K562 treated with DMSO at 1 percent for 12 hours (cell line): Measurements from ENCODE around the gene CCL23. TPM values are rescaled to one million over a fixed set of nuclear protein-coding genes. Genes with fewer than 3 reads are reported as not detected.

Source experiments
- total RNA-seq: library from RNA; unstranded; fragments of 300-600 nt; gene quantifications from 2 replicates; pipeline ENCODE4 v1.2.3, GENCODE V29; 2022; ENCODE audit not compliant: insufficient read depth

The CCL23 gene
- total RNA-seq: not detected in 2 replicates

GRCh38 chr17:36017799-36018198 is at the start of gene CCL23:
TSS of gene CCL23 (minus strand) at chr17:36017972. CDS start at chr17:36017897, 75 bp downstream.

GRCh38 chr17:36063786-36064541 is 46.2 kb upstream of the CCL23 start, which contains the start of gene CCL18:
TSS of gene CCL18 (plus strand) at chr17:36064272. CDS start at chr17:36064343, 71 bp downstream.

GRCh38 chr17:36001110-36001771 is 16.5 kb downstream of the CCL23 start, which contains the start of gene CCL15:
TSS of gene CCL15 (minus strand) at chr17:36001553. CDS start at chr17:36001492, 61 bp downstream.

GRCh38 chr17:35986643-35987042 is 31.1 kb downstream of the CCL23 start, which contains the start of gene CCL14:
TSS of gene CCL14 (minus strand) at chr17:35986729. CDS start at chr17:35986649, 80 bp downstream.

GRCh38 chr17:35981246-35981645 is 36.5 kb downstream of the CCL23 start, which contains the start of gene CCL16:
TSS of gene CCL16 (minus strand) at chr17:35981497. CDS start at chr17:35981420, 77 bp downstream.

Other genes starting within 250 kb of the CCL23 start
- gene MMP28, start 222.3 kb downstream of the CCL23 start, total RNA-seq: not detected in 2 replicates
- 64.6 and 167 TPM in 2 replicates for gene TAF15, start 208.5 kb downstream of the CCL23 start, total RNA-seq
- gene HEATR9, start 149.1 kb downstream of the CCL23 start, total RNA-seq: not detected in 2 replicates
- gene CCL5, start 137.6 kb downstream of the CCL23 start, total RNA-seq: not detected in 2 replicates
- 8.6 and 22.3 TPM in 2 replicates for gene RDM1, start 87.2 kb downstream of the CCL23 start, total RNA-seq
- not detected in 2 replicates for gene LYZL6, start 74.3 kb downstream of the CCL23 start, total RNA-seq
- gene CCL16, start 36.5 kb downstream of the CCL23 start, total RNA-seq: not detected in 2 replicates
- gene CCL14, start 31.2 kb downstream of the CCL23 start, total RNA-seq: not detected in 2 replicates
- gene CCL15, start 16.4 kb downstream of the CCL23 start, total RNA-seq: not detected in 2 replicates
- not detected in 2 replicates for gene CCL18, start 46.3 kb upstream of the CCL23 start, total RNA-seq
- gene CCL3, start 72.2 kb upstream of the CCL23 start, total RNA-seq: not detected in 2 replicates
- gene CCL4, start 85.9 kb upstream of the CCL23 start, total RNA-seq: not detected in 2 replicates
- not detected in 2 replicates for gene TBC1D3B, start 158.7 kb upstream of the CCL23 start, total RNA-seq
- not detected in 2 replicates for gene CCL3L1, start 178.8 kb upstream of the CCL23 start, total RNA-seq
- not detected in 2 replicates for gene CCL4L2, start 193.1 kb upstream of the CCL23 start, total RNA-seq
- gene TBC1D3I, start 246.6 kb upstream of the CCL23 start, total RNA-seq: not detected in 2 replicates